DMS53 treated with DMSO at 0.1 percent for 48 hours (cell line): ENCODE measurements around the gene ISCA2.

ENCODE experiments used
- DNase-seq: peaks from one replicate; lab custom pipeline; 2025; ENCODE audit not compliant: unreplicated experiment; lab: John Stamatoyannopoulos, UW

Gene ISCA2

DNA sequence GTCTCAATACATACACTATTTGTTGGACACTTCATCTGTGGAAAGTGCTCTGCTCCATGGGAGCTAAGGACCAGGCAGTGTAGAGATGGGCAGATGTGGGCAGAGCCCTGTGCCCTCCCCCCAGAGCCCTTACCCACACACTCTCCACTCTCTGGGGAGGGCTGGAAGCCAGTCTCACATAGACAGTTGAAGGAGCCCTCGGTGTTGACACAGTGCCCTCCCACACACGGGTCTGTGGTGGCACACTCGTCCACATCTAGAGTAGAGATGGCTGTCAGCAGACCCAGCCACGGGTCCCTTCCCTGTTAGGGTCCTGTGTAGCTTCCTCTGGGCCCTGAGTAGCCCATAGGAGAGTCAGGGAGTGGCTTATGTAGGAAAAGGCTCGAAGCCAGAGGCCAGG, 14.3 kb downstream of the ISCA2 start:
- no peak for DNase-seq

DNA sequence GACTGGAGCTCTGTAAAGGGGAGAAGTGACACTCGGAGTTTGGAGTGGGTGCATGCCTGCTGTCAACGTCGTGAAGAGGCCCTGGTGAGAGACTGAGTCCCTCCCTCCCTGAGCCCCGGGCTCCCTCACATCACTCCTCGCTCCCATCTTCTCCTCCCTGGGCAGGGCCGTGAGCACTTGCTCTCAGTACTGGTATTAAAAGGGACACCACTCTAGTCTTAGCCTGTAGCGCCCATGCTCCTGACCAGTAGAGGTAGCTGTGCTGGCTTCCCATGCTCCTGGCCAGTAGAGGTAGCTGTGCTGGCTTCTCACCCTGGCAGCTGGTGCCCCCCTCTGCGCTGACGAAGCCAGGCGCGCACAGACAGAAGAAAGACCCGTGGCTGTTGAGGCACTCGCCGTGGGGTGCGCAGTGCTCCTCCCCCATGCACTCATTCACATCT, 14.7 kb downstream of the ISCA2 start:
- no peak for DNase-seq

DNA sequence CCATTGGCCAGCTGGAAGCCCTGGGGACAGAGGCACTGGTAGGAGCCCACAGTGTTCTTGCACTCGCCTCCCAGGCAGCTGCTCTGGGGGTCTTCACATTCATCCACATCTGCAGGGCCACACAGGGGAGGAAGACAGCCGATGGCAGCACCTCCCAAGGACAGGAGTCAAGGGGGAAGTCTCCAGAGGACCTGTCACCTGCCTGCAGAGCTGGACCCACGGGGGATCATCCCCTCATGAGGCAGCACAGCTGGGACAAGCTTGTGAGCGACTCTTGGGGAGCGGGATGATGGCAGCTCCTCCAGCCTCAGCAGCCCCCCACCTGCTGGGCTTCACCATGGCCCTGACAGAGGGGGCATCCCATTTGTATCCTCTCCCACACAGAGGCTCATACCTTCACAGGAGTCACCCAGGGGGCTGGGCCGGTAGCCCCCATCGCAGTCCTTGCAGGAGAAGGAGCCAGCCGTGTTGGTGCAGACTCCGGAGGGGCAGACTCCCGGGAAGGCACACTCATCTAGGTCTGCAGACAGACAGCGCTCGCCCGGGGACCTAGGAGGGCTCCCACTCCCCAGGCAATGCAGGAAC, 15.4 kb downstream of the ISCA2 start:
- no peak for DNase-seq

DNA sequence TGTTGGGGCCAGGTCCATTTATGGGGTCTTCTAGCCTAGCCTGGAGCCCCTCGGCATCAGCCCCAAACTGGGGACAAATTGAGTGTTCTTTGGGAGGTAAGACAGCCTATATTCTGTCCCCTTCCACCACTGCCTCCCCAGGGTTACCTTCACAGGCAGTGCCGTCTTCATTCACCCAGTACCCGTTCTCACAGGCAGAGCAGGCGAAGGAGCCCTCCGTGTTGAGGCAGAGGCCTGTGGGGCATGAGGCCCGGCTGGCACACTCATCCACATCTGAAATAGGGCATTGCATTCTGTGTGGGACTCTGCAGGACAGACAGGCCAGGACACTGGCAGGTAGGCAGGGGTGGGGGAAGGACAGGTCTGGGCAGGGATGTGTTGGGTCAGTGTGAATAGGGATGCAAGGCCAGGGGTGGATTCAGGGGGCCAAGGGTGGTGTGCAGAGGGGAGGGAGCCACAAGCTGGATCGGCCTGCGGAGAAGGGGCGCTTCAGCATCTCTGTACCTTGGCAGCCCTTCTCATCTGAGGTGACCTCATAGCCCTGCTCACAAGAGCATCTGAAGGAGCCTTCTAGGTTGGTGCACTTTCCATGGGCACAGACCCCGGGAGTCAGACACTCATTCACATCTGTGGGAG, 16.1 kb downstream of the ISCA2 start:
- no peak for DNase-seq

DNA sequence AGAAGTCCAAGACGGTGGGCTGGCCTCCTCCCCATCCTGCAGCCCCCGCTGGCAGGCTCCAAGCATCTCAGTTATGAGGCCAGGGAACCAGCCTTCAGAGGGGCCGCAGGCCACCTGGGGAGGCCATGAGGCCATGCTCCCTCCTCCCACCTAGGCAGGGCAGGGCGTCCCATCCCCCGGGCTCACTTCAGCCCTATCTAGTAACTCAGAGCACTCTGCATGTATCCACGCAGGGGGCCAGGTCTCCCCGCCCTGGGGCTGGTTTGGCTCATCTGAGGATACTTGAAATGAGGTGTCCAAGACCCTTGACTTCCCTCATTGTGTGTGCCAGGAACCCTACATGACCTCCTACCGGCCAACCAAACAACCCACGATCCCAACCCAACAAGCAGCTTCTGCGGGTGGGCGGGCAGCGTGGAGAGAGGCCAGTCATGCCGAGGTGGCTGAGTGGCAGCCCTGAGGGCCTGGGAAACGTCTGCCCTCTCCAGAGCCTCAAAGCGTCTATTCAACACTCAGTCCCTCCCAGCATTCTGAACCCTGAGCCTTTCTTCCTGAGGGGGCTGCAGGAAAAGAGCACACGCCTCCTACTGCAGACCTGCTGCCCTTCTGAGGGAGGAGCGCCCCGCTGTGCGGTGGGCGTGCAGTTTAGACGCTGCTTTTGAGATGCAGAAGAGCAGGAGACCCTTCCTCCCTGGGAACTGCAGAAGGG, 16.8 kb downstream of the ISCA2 start:
- DNase-seq: no peak

DNA sequence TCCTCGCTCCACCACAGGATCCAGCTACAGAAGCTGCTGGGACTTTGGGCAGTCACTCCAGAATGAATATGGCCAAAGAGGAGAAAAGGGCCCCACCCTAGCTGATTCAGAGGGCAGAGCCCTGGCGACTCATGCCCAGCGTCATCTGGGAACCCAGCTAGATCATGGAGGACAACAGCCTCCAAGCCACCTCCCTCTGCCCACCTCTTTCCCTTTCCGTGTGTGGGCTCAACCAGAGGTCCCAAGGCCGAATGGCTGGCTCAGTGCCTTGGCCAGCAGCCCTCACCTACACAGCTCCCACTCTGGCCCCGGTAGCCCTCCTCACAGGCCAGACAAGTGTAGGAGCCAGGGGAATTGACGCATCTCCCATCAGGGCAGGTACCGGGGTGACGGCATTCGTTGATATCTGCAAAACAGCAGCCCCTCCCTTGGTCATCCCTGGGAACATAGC, 17.4 kb downstream of the ISCA2 start:
- DNase-seq: no peak

DNA sequence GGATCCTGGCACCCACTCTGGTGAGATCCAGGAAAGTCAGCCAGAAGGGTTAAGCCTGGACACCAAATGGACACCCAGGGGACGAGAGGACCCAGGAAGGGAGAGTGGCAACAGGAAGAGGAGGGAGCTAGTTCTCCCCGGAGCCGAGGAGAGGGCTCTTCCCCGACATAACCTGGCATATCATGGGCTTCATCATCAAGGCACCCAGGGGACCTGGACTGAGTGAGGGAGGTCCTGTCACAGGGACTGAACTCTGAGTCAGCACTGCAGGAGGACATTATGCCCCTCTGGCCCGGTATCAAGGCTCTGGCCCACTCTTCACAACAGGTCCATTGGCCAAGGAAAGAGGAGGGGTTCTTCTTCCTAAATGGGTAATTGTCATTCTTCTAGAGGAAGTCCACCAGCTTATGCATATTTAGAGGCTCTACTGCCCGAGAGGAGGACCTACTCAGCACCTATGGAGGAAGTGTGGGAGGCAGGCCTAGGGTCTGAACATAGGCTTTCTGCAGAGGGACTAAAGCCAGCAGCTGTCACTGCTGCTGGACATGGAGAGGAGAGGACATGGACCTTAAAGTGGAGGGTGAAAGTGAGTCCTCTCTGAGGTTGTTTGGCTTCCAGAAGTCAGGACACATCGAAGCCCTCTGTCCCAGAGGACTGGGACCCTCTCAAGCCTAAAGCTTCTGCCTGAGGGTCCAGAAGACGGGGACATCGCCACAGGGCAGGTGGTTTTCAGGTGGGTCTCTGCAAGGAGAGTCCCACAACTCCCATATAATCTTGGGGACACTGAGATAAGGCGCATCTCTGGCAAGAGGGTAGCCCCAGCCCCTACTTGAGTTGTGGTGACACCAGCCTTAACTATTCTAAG, 18.6 kb downstream of the ISCA2 start:
- no peak for DNase-seq

DNA sequence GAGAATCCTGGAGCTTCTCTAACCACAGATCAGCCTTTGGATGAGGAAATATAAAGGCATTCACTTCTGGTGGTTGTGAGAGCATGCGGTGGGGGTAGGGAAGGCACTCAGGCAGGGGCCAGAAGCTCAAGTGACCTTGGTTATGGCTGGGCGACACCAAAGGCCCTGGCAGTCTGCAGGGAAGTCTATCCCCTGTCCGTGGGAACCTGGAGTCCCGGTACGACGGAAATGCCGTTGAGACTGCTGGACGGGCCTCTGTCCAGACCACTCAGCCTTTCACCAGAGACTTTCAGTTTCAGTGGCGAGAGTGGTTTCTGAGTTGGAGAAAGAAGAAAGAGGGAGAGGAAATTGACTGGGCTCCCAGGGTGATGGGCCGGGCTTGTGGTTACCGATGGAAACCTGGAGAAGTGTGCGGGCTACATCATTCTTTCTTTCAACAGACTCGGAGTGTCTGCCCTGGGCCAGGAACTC, 20.9 kb downstream of the ISCA2 start:
- no peak for DNase-seq

DNA sequence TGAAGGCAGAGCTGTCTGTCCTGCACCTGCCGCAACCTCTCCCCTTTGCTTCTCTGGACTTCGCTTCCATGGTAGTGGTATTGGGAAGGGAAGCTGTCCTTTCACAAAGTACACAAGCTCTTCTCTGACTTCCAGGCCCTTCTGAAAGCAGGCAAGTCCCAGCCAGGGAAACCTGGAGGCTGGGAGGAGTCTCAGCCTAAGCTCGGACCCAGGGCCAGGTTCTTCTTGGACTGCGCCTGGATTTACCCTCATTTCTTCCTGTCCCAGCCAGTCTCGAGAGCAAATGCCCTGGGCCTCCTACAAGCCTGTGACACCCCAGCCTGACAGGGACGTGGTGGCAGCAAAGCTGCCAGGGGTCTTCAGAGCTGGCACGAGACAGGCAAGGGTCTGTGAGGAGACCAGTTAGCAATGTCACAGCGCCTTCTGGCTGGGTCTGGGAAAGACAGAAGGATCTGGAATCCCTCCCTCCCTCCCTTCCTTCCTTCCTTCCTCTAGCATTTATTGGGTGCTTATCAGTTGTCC, 22.4 kb downstream of the ISCA2 start:
- no peak for DNase-seq

DNA sequence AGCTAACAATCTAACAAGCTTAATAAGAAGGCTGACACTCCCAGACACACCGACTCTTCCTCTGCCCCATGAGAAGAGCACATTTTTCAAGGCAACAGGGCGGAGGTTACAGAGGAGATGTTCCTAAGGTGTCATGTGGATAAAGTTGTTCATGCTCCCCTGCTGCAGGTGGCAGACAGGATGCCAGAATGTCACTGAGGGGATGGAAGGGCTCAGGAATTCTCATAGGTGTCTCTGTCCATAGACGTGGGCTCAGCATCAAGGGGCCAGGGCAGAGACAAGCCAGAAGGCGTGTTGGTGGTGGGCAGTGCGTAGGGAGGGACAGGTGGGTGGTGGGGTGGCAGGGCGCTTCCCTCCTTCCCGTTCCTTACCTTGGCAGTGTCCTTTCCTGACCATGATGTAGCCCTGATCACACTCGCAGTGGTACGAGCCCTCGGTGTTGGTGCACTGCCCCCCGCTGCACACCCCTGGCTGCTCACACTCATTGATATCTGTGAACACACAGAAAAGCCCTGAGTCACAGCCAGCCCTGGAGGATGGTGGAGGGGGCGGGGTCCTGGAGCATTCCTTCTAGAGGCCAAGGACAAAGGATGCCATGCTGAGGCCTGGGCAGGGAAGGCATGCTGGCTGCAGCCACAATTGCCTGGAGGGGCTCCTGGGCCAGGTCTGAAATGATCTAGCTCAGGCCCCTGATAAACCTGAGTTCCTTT, 23.0 kb downstream of the ISCA2 start:
- no peak for DNase-seq

DNA sequence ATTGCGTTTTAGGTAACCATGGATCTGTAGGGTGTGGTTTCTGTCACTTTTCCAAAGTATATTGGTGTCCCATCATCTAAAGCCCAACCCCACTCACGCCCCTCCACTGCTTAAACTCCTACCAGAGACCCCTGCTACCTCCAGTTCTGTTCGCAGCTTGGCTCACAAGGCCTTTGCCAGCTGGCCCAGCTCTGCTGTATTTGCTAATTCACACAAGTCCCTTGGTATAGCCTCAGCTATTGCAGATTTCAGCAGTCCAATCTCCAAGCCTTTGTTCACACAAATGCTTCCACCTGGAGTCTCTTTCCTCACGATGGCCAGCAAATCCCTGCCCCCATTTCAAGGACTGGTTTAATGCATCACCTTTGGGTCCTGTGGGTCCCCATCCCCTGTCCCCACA, 24.2 kb downstream of the ISCA2 start:
- DNase-seq: no peak

DNA sequence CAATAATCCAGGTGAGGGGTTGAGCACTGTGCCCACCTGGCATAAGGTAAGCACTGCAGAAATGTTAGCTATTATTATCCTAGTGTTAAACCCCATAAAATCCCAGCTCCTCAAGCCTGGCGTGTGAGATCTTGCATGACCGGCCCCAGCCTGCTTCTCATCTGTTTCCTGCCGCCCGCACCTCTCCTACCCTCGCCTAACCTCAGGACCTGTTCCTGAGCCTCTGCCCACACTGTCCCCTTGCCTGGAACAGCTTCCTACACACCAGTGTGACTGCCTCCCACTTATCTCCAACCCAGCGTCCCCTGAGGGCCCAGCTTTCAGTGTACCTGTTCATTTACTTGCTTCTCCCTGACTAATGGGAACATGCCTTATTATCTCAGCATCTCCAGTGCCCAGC, 24.7 kb downstream of the ISCA2 start:
- DNase-seq: no peak

DNA sequence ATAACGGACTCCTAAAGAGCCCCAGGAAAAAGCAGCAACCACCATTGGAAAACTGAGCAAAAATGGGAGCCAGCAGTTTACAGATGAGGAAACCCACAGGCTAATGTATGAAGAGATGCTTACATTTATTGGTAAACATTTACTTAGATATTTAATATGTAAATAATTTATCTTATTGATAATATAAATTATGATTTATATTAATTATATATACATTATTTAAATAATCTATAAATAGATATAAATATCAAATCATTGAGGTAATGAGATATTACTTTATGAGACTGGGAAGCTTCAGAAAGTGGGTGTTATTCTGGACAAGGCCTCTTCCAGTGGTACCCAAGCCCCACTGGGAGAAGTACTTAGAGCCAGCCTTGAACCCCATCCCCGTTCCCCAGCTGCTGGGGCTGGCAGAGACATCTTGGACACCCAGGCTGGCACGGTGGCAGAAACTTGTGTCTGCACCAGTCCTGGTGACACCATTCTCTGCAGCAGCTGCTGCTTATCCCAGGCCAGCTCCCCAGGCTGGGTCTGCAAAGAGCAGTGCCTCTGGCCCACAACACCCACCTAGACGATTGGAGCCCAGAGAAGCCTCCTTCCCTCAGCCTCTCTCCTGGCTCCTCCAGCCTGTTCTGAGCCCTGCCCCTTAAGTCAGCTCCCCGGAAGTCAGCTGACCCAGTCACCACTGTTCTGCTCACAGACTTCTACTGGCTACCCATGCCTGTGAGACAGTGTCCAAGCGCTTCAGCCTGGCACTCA, 25.9 kb downstream of the ISCA2 start:
- DNase-seq: no peak

DNA sequence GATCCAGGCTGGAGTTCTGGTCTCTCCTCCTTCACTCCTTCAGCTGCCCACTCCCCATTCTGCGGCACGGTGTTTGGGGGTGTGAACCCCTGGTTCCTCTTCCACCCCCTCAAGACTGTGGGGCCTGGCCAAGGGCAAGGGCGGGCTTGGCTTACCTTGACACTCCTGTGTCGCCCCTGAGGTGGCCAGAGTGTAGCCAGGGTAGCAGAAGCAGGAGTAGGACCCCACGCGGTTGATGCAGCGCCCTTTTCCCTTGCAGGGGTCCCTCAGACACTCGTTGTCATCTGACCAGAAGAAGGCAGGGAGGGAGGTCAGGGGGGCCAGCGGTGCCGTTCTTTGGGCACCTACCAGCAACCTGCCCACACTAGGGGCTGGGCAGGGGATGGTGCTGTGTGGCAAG, 28.2 kb downstream of the ISCA2 start:
- DNase-seq: no peak

DNA sequence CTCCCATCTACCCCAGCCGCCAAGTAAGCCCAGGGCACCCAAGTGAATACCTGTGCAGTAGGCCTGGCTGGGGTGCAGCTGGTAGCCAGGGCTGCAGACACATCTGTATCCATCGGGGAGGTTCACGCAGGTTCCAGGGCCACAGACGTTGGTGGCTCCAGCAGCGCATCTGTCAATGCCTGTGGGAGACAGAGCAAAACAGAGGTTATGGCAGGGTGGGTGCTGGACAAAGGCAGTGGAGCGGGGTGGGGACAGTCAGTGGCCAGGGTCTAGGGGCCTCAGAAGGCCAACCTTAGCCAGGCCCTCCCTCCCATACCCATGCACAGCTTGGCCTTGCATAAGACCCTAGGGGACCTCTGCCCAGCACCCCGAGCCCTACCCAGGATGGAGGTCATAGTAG, 29.2 kb downstream of the ISCA2 start:
- no peak for DNase-seq

DNA sequence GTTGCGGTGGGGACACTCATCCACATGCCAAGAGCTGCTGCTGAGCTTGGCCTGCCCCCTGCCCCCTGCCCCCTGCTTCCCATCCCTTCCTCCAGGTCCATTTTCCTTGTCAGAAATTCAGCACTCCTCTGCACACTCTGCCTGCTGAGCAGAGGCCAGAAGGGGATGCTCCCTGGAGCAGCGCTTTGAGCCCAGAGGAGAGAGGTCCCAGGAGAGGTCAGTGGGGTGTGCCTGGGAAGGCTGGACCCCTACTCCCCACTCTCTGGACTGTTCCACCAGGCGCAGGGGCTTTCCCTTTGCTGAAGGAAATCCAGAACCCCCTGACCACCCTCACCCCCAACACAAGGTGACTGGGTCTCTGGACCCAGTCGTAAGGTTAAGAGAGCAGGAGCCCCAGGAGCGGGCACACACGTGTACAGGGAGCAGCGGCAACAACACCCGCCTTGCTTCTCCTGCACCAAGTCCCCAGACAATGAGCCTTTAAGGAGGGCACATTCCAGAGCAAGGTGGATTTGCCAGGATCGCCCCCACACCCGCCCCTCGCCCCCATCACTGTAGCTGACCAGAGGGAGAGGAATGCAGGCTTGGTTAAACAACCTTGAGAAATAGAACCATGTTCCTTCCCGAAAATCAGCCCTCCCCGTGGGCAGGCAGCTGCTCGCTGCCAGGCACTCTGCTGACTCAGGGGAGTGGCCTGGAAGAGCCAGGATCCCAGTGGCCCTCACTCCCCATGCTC, 30.7 kb downstream of the ISCA2 start:
- DNase-seq: no peak

DNA sequence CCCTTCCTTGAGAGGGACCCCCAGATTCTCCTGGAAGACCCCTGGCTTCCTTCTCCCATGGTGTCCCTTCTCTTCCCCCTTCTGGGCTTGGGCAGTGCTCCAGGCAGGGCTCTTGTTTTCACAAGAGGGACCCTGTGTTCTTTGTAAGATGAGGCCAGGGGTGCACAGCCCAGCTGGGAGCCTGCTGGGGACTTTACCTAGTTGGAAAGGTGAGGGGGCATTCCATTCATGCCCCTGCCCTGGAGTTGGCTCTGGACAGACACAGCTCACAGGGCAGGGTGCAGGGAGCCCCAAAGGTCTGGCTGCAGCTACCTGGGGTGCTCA, 31.2 kb downstream of the ISCA2 start:
- no peak for DNase-seq

DNA sequence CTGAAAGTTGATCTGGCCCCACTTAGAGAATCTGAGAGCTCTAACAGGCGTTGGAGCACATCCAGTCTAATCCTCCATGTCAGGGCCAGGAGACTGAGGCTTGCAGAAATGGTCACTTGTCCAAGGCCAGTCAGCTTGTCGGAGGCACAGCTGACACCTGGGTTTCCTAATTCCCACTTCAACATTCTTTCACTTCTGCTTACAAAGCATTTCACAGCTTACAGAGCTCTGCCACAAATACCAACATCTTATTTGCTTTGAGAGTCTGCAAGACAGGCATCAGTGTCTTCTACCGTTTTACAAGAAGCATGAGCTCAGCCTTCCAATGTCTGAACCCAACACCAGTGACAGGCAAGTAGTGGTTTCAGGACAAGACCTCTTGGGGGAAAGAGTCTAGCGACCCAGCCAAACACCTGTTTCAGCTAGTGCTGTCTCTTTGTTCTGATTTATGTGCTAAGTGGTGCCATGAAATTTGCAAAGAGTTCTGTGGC, 31.8 kb downstream of the ISCA2 start:
- DNase-seq: no peak
